GM12801 (cell line): ENCODE results near the gene KRT82.

Source experiments
- CTCF ChIP-seq: IDR thresholded peaks from one replicate; pipeline ENCODE4 v1.5.1; 2011; ENCODE audit warnings: control low read depth; ENCODE audit not compliant: insufficient read length; ENCODE audit errors: extremely low read depth

The KRT82 gene

GRCh38 chr12:52423661-52424500 lies 17.7 kb upstream of the KRT82 start:
- TF ChIP-seq CTCF = no peak

- TF ChIP-seq CTCF = no peak
Measured at GRCh38 chr12:52423035-52423434, 16.9 kb upstream of the KRT82 start.

GRCh38 chr12:52419656-52420055 lies 13.5 kb upstream of the KRT82 start:
- no peak for TF ChIP-seq CTCF

GRCh38 chr12:52418576-52419110 lies 12.5 kb upstream of the KRT82 start:
- TF ChIP-seq CTCF = no peak

- no peak for TF ChIP-seq CTCF
Measured at GRCh38 chr12:52417740-52418139, 11.6 kb upstream of the KRT82 start.

- no peak for TF ChIP-seq CTCF
Measured at GRCh38 chr12:52416795-52417194, 10.7 kb upstream of the KRT82 start.

- TF ChIP-seq CTCF = no peak
Measured at GRCh38 chr12:52415870-52416750, 10.0 kb upstream of the KRT82 start.
